BJ (cell line): ENCODE measurements around the gene MBD3. TPM values are rescaled to one million over a fixed set of nuclear protein-coding genes. Genes with fewer than 3 reads are reported as not detected.
"Not testable (repeated sequence)": the region's sequence is repeated elsewhere in the genome, so short reads cannot be mapped to it uniquely, and the experiment has no call there.

Experiments
- CTCF ChIA-PET: fragments of 350-600 bp; formaldehyde crosslinking; extraction: SDS; loops from one replicate; lab custom pipeline; 2021; ENCODE audit warnings: antibody characterized with exemption, inconsistent platforms; lab: Yijun Ruan, JAX
- POLR2A ChIA-PET: fragments of 300-600 bp; sonication (Branson Sonifier 250); formaldehyde crosslinking; extraction: SDS; loops from one replicate; lab custom pipeline; 2021; ENCODE audit warnings: antibody characterized with exemption; lab: Charles Lee
- DNase-seq: peaks from one replicate; pipeline ENCODE4 v3.0.0-alpha.2; 2011; ENCODE audit warnings: low read depth
- H3K27me3 ChIP-seq: 2 replicates; pipeline ENCODE4 v1.6.0; 2011; ENCODE audit warnings: low read length; ENCODE audit not compliant: control insufficient read depth, insufficient read depth
- H3K36me3 ChIP-seq: 2 replicates; pipeline ENCODE4 v1.5.1; 2011; ENCODE audit warnings: low read length; ENCODE audit not compliant: control insufficient read depth, insufficient read depth
- H3K4me3 ChIP-seq: 2 replicates; pipeline ENCODE4 v1.5.1; 2011; ENCODE audit warnings: low read depth, mild to moderate bottlenecking, control low read depth, low read length
- CTCF ChIP-seq: IDR thresholded peaks from 2 replicates; pipeline ENCODE4 v1.5.1; 2011; ENCODE audit warnings: low read depth, mild to moderate bottlenecking, control low read depth, inconsistent platforms, low read length, moderate library complexity; ENCODE audit not compliant: insufficient read depth
- polyA minus RNA-seq: library from RNA; depleted of rRNA, polyadenylated mRNA; stranded (reverse); fragments of >200 nt; gene quantifications from 2 replicates; pipeline ENCODE4 v1.2.3, GENCODE V29; 2011; rRNA and poly(A)+ RNA removed
- polyA plus RNA-seq: library from polyadenylated mRNA; depleted of rRNA; stranded (reverse); fragments of >200 nt; gene quantifications from 2 replicates; pipeline ENCODE4 v1.2.3, GENCODE V29; 2011; rRNA removed

The MBD3 gene
- polyA plus RNA-seq (38.9 and 53.4 TPM in 2 replicates), polyA minus RNA-seq (17.4 and 26.7 TPM in 2 replicates)

GRCh38 chr19:1592755-1593500 is at the start of gene MBD3:
MBD3 (minus strand) TSS chr19:1592865; CDS start chr19:1592631, 234 bp downstream.
- POLR2A ChIA-PET: interaction anchor here (0.6 to 0.8 kb wide), 2 partner anchors 28 to 51 kb away, joined by 4 to 6 read pairs; no protein-coding TSS in a partner anchor
- CTCF ChIA-PET: interaction anchor here (1.0 to 2.1 kb wide), 4 partner anchors 13 to 175 kb away, joined by 3 to 5 read pairs (median 4); partner anchors contain the start of gene UQCR11
- Histone ChIP-seq H3K4me3 (peak within 1 kb of the TSS; percentile 95), H3K36me3 (peaks cover 12% of the 10 kb centered on the region), H3K27me3 (no peaks in the 10 kb centered on the region)
- peak; percentile 39 for DNase-seq
- no peak for TF ChIP-seq CTCF

GRCh38 chr19:1640893-1641448 is 48.3 kb upstream of the MBD3 start:
- H3K4me3 ChIP-seq, H3K27me3 ChIP-seq, POLR2A ChIA-PET, DNase-seq: not testable (repeated sequence)
- H3K36me3 ChIP-seq: peaks cover 15% of the 10 kb centered on the region
- CTCF ChIA-PET: interaction anchor here (0.5 to 1.3 kb wide), 4 partner anchors 32 to 208 kb away, joined by 3 to 4 read pairs (median 4); no protein-coding TSS in a partner anchor

- H3K36me3 ChIP-seq: peaks cover 14% of the 10 kb centered on the region
- H3K4me3 ChIP-seq: no peak overlapping the region
- ChIA-PET CTCF (no interaction called here), POLR2A (no interaction called here)
- DNase-seq: no peak
- no peak for TF ChIP-seq CTCF
- H3K27me3 ChIP-seq: no peaks in the 10 kb centered on the region
Measured at GRCh38 chr19:1636325-1637236, 43.9 kb upstream of the MBD3 start.

GRCh38 chr19:1634938-1635243 is 42.2 kb upstream of the MBD3 start:
- Histone ChIP-seq H3K36me3 (peaks cover 19% of the 10 kb centered on the region), H3K27me3 (no peaks in the 10 kb centered on the region), H3K4me3 (no peak overlapping the region)
- ChIA-PET POLR2A (no interaction called here), CTCF (no interaction called here)
- TF ChIP-seq CTCF: no peak
- DNase-seq: no peak

- peaks cover 19% of the 10 kb centered on the region for H3K36me3 ChIP-seq
- H3K27me3 ChIP-seq: no peaks in the 10 kb centered on the region
- H3K4me3 ChIP-seq: no peak overlapping the region
- POLR2A ChIA-PET: no interaction called here
- CTCF ChIA-PET: no interaction called here
- no peak for TF ChIP-seq CTCF
- DNase-seq: no peak
Measured at GRCh38 chr19:1634242-1634937, 41.7 kb upstream of the MBD3 start.
